Vagina (tissue), 2 donors: ENCODE results near the gene OOSP4B. TPM values are rescaled to one million over a fixed set of nuclear protein-coding genes. Genes with fewer than 3 reads are reported as not detected.

Experiments
- DNase-seq, 2 donors: peaks; one replicate each; pipeline ENCODE4 v3.0.0-alpha.2; 2017; ENCODE audit errors: extremely low spot score in 2 of 2
- H3K27ac ChIP-seq: fragments of 200-600 bp; sonication (generic); one replicate; pipeline ENCODE4 v1.5.1; 2019
- H3K27me3 ChIP-seq: fragments of 200-600 bp; sonication (generic); one replicate; pipeline ENCODE4 v1.5.1; 2019
- H3K36me3 ChIP-seq, 2 donors: fragments of 200-600 bp; sonication (generic); one replicate each; pipeline ENCODE4 v1.5.1; 2017 to 2019
- H3K4me1 ChIP-seq: fragments of 200-600 bp; sonication (generic); one replicate; pipeline ENCODE4 v1.5.1; 2019
- H3K4me3 ChIP-seq, 2 donors: fragments of 200-600 bp; sonication (generic); 1 replicate in 1 of 2; 2 replicates in 1 of 2; pipeline ENCODE4 v1.5.1; 2016 to 2019
- H3K9me3 ChIP-seq: fragments of 200-600 bp; sonication (generic); one replicate; pipeline ENCODE4 v1.5.1; 2019
- POLR2A ChIP-seq, 2 donors: fragments of 450-650 bp; IDR thresholded peaks; one replicate each; pipeline ENCODE4 v1.6.1; 2017; ENCODE audit warnings: antibody characterized with exemption in 2 of 2, mild to moderate bottlenecking in 2 of 2, moderate library complexity in 2 of 2
- POLR2AphosphoS5 ChIP-seq, 2 donors: sonication (generic); formaldehyde crosslinking; IDR thresholded peaks; one replicate each; pipeline ENCODE4 v1.9.0; 2017; ENCODE audit warnings: antibody characterized with exemption in 2 of 2, mild to moderate bottlenecking in 2 of 2, low read depth in 1 of 2; ENCODE audit not compliant: insufficient read depth in 1 of 2
- intact Hi-C: fragments of 100-400 bp; cut with DNase I; formaldehyde crosslinking; loops from one replicate; pipeline ENCODE4 v1.15.1; 2023
- total RNA-seq: library from RNA; depleted of rRNA; stranded (reverse); fragments of >200 nt; gene quantifications from one replicate; pipeline ENCODE4 v1.2.3, GENCODE V29; 2016
- TF ChIP-seq, protein P1 (sequence below), 3 experiments: fragments of 450-650 bp in 2 of 3; fragments of 200-600 bp in 1 of 3; sonication (generic) in 1 of 3; IDR thresholded peaks; one replicate each; pipeline ENCODE4 v1.5.1; 2017 to 2019; ENCODE audit warnings: antibody characterized with exemption in 3 of 3, mild to moderate bottlenecking in 2 of 3, moderate library complexity in 2 of 3

Gene OOSP4B
- total RNA-seq, 1 donor from 2014 or later: not detected

DNA sequence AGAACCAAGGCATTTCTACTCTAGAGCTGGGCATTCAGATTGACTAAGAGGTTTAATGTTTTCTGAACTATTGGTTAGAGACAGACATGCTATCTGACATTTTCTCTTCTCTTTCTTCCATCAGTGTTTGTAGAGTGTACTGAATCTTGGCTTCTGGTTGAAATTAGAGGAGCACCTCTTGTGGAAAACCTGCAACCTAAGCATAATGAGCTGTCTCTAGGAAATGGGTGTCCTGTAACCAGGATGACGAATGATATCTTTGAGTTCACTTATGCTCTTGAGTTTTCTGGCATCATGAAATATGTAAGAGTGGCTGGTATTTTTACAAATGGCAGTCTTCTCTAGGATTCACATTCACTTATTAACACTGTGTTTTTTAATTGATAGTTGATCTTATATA, 33.8 kb upstream of the OOSP4B start:
- intact Hi-C loops: no loop called here
- no peak for DNase-seq
- H3K9me3 ChIP-seq: no peaks in the 10 kb centered on the region
- H3K4me1 ChIP-seq: no peaks in the 10 kb centered on the region
- no peaks in the 10 kb centered on the region for H3K36me3 ChIP-seq
- TF ChIP-seq, protein P1, sequence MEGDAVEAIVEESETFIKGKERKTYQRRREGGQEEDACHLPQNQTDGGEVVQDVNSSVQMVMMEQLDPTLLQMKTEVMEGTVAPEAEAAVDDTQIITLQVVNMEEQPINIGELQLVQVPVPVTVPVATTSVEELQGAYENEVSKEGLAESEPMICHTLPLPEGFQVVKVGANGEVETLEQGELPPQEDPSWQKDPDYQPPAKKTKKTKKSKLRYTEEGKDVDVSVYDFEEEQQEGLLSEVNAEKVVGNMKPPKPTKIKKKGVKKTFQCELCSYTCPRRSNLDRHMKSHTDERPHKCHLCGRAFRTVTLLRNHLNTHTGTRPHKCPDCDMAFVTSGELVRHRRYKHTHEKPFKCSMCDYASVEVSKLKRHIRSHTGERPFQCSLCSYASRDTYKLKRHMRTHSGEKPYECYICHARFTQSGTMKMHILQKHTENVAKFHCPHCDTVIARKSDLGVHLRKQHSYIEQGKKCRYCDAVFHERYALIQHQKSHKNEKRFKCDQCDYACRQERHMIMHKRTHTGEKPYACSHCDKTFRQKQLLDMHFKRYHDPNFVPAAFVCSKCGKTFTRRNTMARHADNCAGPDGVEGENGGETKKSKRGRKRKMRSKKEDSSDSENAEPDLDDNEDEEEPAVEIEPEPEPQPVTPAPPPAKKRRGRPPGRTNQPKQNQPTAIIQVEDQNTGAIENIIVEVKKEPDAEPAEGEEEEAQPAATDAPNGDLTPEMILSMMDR (IDR thresholded peaks at IDR 0.05): no peak
- TF ChIP-seq POLR2A (IDR thresholded peaks at IDR 0.05): no peak
- no peak for TF ChIP-seq POLR2AphosphoS5 (IDR thresholded peaks at IDR 0.05; ENCODE audit: insufficient read depth in 1 of 2, low read depth in 1 of 2)
- H3K4me3 ChIP-seq: no peak overlapping the region
- no peak overlapping the region for H3K27ac ChIP-seq
- no peaks in the 10 kb centered on the region for H3K27me3 ChIP-seq

DNA sequence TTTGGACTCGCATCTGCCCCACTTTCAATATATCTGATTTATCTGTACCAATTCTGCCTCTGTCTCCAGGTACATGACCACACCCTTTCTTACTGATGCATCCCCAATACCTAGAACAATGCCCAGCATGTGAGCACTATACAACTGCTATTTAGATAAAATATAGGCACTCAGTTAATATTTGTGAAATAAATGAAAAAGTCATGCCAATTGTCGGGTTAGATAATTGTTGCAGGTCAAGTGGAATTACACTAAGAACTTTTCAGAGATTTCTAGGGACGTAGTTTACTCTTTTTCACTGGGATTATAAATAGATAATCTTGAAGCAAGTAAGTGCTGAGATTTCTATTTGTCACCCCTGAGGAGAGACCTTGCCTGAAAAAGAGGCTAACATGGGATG, 32.6 kb upstream of the OOSP4B start:
- no peak overlapping the region for H3K4me3 ChIP-seq
- intact Hi-C loops: no loop called here
- H3K27me3 ChIP-seq: no peaks in the 10 kb centered on the region
- no peaks in the 10 kb centered on the region for H3K4me1 ChIP-seq
- H3K27ac ChIP-seq: no peak overlapping the region
- no peaks in the 10 kb centered on the region for H3K9me3 ChIP-seq
- TF ChIP-seq, protein P1 (IDR thresholded peaks at IDR 0.05): no peak
- TF ChIP-seq POLR2A (IDR thresholded peaks at IDR 0.05): no peak
- TF ChIP-seq POLR2AphosphoS5 (IDR thresholded peaks at IDR 0.05; ENCODE audit: insufficient read depth in 1 of 2, low read depth in 1 of 2): no peak
- no peak for DNase-seq
- no peaks in the 10 kb centered on the region for H3K36me3 ChIP-seq

DNA sequence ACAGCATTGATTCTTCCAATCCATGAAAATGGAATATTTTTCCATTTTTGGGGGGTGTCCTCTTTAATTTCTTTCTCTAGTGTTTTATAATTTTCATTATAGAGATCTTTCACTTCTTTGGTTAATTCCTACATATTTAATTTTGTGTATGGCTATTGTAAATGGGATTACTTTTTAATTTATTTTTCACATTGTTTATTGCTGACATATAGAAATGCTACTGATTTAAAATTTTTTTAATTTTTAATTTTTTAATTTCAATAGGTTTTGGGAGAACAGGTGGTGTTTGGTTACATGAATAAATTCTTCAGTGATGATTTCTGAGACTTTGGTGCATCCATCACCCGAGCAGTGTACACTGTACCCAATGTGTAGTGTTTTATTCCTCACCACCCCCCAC, 26.6 kb upstream of the OOSP4B start:
- intact Hi-C loops: no loop called here
- Histone ChIP-seq H3K36me3 (no peaks in the 10 kb centered on the region), H3K27me3 (no peaks in the 10 kb centered on the region), H3K27ac (no peak overlapping the region), H3K4me1 (no peaks in the 10 kb centered on the region), H3K4me3 (no peak overlapping the region), H3K9me3 (no peaks in the 10 kb centered on the region)
- no peak for DNase-seq
- TF ChIP-seq POLR2AphosphoS5 (IDR thresholded peaks at IDR 0.05; ENCODE audit: insufficient read depth in 1 of 2, low read depth in 1 of 2) (no peak), POLR2A (IDR thresholded peaks at IDR 0.05) (no peak)
- TF ChIP-seq, protein P1 (IDR thresholded peaks at IDR 0.05): no peak

DNA sequence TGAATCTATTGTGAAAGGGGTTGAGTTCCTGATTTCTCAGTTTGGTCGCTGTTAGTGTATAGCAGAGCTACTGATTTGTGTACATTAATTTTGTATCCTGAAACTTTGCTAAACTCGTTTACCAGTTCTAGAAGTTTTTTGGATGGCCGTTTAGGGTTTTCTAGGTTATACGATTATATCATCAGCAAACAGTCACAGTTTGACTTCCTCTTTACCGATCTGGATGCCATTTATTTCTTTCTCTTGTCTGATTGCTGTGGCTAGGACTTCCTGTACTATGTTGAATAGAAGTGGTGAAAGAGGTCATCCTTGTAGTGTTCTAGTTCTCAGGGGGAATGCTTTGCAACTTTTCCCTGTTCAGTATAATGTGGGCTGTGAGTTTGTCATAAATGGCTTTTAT, 24.6 kb upstream of the OOSP4B start:
- intact Hi-C loops: no loop called here
- Histone ChIP-seq H3K27me3 (no peaks in the 10 kb centered on the region), H3K36me3 (no peaks in the 10 kb centered on the region), H3K4me1 (no peaks in the 10 kb centered on the region), H3K9me3 (no peaks in the 10 kb centered on the region), H3K27ac (no peak overlapping the region), H3K4me3 (no peak overlapping the region)
- no peak for DNase-seq
- TF ChIP-seq, protein P1 (IDR thresholded peaks at IDR 0.05): no peak
- TF ChIP-seq POLR2AphosphoS5 (IDR thresholded peaks at IDR 0.05; ENCODE audit: insufficient read depth in 1 of 2, low read depth in 1 of 2) (no peak), POLR2A (IDR thresholded peaks at IDR 0.05) (no peak)

DNA sequence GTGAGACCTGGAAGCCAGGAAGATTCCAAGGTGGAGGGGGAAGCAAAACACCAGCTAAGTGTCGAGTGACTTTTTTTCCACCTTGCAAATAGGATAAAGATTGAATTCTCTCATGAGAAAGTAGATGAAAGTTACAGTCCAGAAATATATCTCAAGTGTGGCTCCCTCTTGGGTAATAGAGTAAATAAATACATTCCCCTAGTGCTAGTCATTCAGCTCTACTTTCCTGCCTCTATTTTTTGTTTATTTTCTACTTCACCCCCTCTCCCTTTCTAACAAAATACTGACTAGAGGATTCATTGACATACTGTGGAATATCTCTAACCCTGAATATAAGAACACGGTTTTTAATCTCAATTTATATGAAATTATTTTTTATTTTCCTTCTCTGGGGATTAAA, 19.2 kb upstream of the OOSP4B start:
- no peak for DNase-seq
- Histone ChIP-seq H3K27ac (no peak overlapping the region), H3K36me3 (no peaks in the 10 kb centered on the region), H3K9me3 (no peaks in the 10 kb centered on the region), H3K27me3 (no peaks in the 10 kb centered on the region), H3K4me1 (no peaks in the 10 kb centered on the region), H3K4me3 (no peak overlapping the region)
- TF ChIP-seq, protein P1 (IDR thresholded peaks at IDR 0.05): no peak
- no peak for TF ChIP-seq POLR2A (IDR thresholded peaks at IDR 0.05)
- intact Hi-C loops: no loop called here
